Activated B cell treated with CpG ODN at 0.5 μM for 24 hours (primary cell): Measurements from ENCODE around the gene LRRC71. TPM values are rescaled to one million over a fixed set of nuclear protein-coding genes. Genes with fewer than 3 reads are reported as not detected.

Source experiments
- ATAC-seq: fragments of 200-7000 bp; cut with Tn5 transposase; one replicate; pipeline ENCODE4 v1.10.0; 2021; ENCODE audit warnings: low read depth, mild to moderate bottlenecking, moderate library complexity
- CTCF ChIA-PET: fragments of 350-600 bp; sonication (Branson Sonifier 250); formaldehyde crosslinking; loops from one replicate; lab custom pipeline; 2021; ENCODE audit warnings: antibody characterized with exemption; lab: Charles Lee
- POLR2A ChIA-PET: fragments of 350-600 bp; sonication (Branson Sonifier 250); formaldehyde crosslinking; loops from one replicate; lab custom pipeline; 2021; ENCODE audit warnings: antibody characterized with exemption; lab: Charles Lee
- DNase-seq: peaks from one replicate; pipeline ENCODE4 v3.0.0; 2022
- H3K27ac Mint-ChIP-seq: one replicate; pipeline ENCODE4 v1.8.0; 2020; ENCODE audit warnings: mixed read lengths
- H3K27me3 Mint-ChIP-seq: one replicate; pipeline ENCODE4 v1.8.0; 2021; ENCODE audit warnings: mixed read lengths
- H3K36me3 Mint-ChIP-seq: one replicate; pipeline ENCODE4 v1.8.0; 2021; ENCODE audit warnings: low read depth, mixed read lengths
- H3K4me1 Mint-ChIP-seq: one replicate; pipeline ENCODE4 v1.8.0; 2021; ENCODE audit warnings: mixed read lengths
- H3K4me3 Mint-ChIP-seq: one replicate; pipeline ENCODE4 v1.8.0; 2020; ENCODE audit warnings: mild to moderate bottlenecking, mixed read lengths
- H3K9me3 Mint-ChIP-seq: one replicate; pipeline ENCODE4 v1.8.0; 2020; ENCODE audit warnings: mixed read lengths
- CTCF ChIP-seq: fragments of 200-600 bp; IDR thresholded peaks from one replicate; pipeline ENCODE4 v1.8.0; 2022; ENCODE audit warnings: antibody characterized with exemption, mild to moderate bottlenecking
- intact Hi-C: fragments of 100-400 bp; cut with micrococcal nuclease; formaldehyde crosslinking; loops from one replicate; pipeline ENCODE4 v1.15.1; 2024
- total RNA-seq: library from RNA; stranded (reverse); gene quantifications from 2 replicates; pipeline ENCODE4 v1.2.3, GENCODE V29; 2022

LRRC71 gene
- total RNA-seq, 1 donor from 2014 or later = not detected

- Mint-ChIP-seq H3K4me1 (no peaks in the 10 kb centered on the region), H3K27ac (no peak overlapping the region), H3K27me3 (peaks cover 41% of the 10 kb centered on the region), H3K4me3 (no peak overlapping the region), H3K9me3 (no peaks in the 10 kb centered on the region), H3K36me3 (no peaks in the 10 kb centered on the region)
- ChIA-PET POLR2A (no interaction called here), CTCF (no interaction called here)
- DNase-seq (no peak), ATAC-seq (no peak)
- intact Hi-C loops = loop anchor here (5.0 kb wide), 1 partner anchor 243 kb away; no protein-coding TSS in a partner anchor
- TF ChIP-seq CTCF = no peak
These were observed 6.5 kb upstream of the LRRC71 start for GRCh38 chr1:156913809-156914387.

- DNase-seq (no peak), ATAC-seq (no peak)
- CTCF ChIA-PET = no interaction called here
- H3K4me1 Mint-ChIP-seq = no peaks in the 10 kb centered on the region
- no peak overlapping the region for H3K27ac Mint-ChIP-seq
- POLR2A ChIA-PET = no interaction called here
- TF ChIP-seq CTCF = no peak
- H3K9me3 Mint-ChIP-seq = no peaks in the 10 kb centered on the region
- H3K27me3 Mint-ChIP-seq = peaks cover 46% of the 10 kb centered on the region
- H3K4me3 Mint-ChIP-seq = no peak overlapping the region
- no peaks in the 10 kb centered on the region for H3K36me3 Mint-ChIP-seq
- intact Hi-C loops = loop anchor here (5.0 kb wide), 1 partner anchor 243 kb away; no protein-coding TSS in a partner anchor
These were observed 6.0 kb upstream of the LRRC71 start for GRCh38 chr1:156914440-156914856.

- TF ChIP-seq CTCF = no peak
- intact Hi-C loops = no loop called here
- Mint-ChIP-seq H3K27me3 (peaks cover 56% of the 10 kb centered on the region), H3K4me1 (peaks cover 2% of the 10 kb centered on the region), H3K27ac (no peak overlapping the region), H3K4me3 (no peak overlapping the region), H3K9me3 (no peaks in the 10 kb centered on the region), H3K36me3 (no peaks in the 10 kb centered on the region)
- no peak for DNase-seq
- ChIA-PET CTCF (no interaction called here), POLR2A (no interaction called here)
- ATAC-seq = no peak
These were observed 659 bp downstream of the LRRC71 start for GRCh38 chr1:156921053-156921529.

GRCh38 chr1:156922986-156923669, 2.7 kb downstream of the LRRC71 start:
- TF ChIP-seq CTCF = no peak

GRCh38 chr1:156923670-156924477, 3.4 kb downstream of the LRRC71 start:
- Mint-ChIP-seq H3K36me3 (no peaks in the 10 kb centered on the region), H3K27ac (no peak overlapping the region), H3K4me3 (no peak overlapping the region), H3K27me3 (peaks cover 63% of the 10 kb centered on the region), H3K4me1 (peaks cover 9% of the 10 kb centered on the region), H3K9me3 (no peaks in the 10 kb centered on the region)
- ChIA-PET POLR2A (no interaction called here), CTCF (no interaction called here)
- intact Hi-C loops = no loop called here
- DNase-seq (no peak), ATAC-seq (no peak)
- TF ChIP-seq CTCF = no peak

More at GRCh38 chr1:156922986-156923669, 2.7 kb downstream of the LRRC71 start:
- no peaks in the 10 kb centered on the region for H3K36me3 Mint-ChIP-seq
- ATAC-seq (no peak), DNase-seq (no peak)
- POLR2A ChIA-PET = no interaction called here
- no peak overlapping the region for H3K27ac Mint-ChIP-seq
- no peaks in the 10 kb centered on the region for H3K9me3 Mint-ChIP-seq
- peak overlapping the region; percentile 12 for H3K4me3 Mint-ChIP-seq
- CTCF ChIA-PET = no interaction called here
- H3K27me3 Mint-ChIP-seq = peaks cover 62% of the 10 kb centered on the region
- peaks cover 6% of the 10 kb centered on the region for H3K4me1 Mint-ChIP-seq
- intact Hi-C loops = no loop called here
